NCI-H2227 (cell line): ENCODE measurements around the gene MISP3.
A peak's percentile ranks its signal among the peaks of the same experiment; 100 is the strongest.
"Not testable (repeated sequence)": the region's sequence is repeated elsewhere in the genome, so short reads cannot be mapped to it uniquely, and the experiment has no call there.

Source experiments
- DNase-seq: peaks from one replicate; lab custom pipeline; 2025; ENCODE audit not compliant: unreplicated experiment; lab: John Stamatoyannopoulos, UW

Gene MISP3

GRCh38 chr19:14072535-14073260 lies at the start of gene MISP3:
Gene MISP3, plus strand, starts transcription at chr19:14072786. Its CDS starts 524 bp downstream, at chr19:14073310.
- DNase-seq: peak; percentile 50

- peak; percentile 37 for DNase-seq
Measured at GRCh38 chr19:14023404-14024235, 49.0 kb upstream of the MISP3 start.

GRCh38 chr19:14026652-14027192 lies 45.9 kb upstream of the MISP3 start:
- DNase-seq: not testable (repeated sequence)

- DNase-seq: no peak
Measured at GRCh38 chr19:14027856-14028450, 44.6 kb upstream of the MISP3 start, which contains the start of gene RLN3. Gene RLN3, plus strand, starts transcription at chr19:14028148. Its CDS starts 57 bp downstream, at chr19:14028205.

- no peak for DNase-seq
Measured at GRCh38 chr19:14028901-14029300, 43.7 kb upstream of the MISP3 start.

- no peak for DNase-seq
Measured at GRCh38 chr19:14030997-14031718, 41.4 kb upstream of the MISP3 start.

GRCh38 chr19:14031719-14032480 lies 40.7 kb upstream of the MISP3 start, which contains the start of gene IL27RA:
Gene IL27RA, plus strand, starts transcription at chr19:14031762. Its CDS starts 111 bp downstream, at chr19:14031873.
- peak; percentile 50 for DNase-seq

GRCh38 chr19:14033946-14034345 lies 38.6 kb upstream of the MISP3 start:
- DNase-seq: no peak

- DNase-seq: not testable (repeated sequence)
Measured at GRCh38 chr19:14035159-14035558, 37.4 kb upstream of the MISP3 start.

- no peak for DNase-seq
Measured at GRCh38 chr19:14035706-14036105, 36.9 kb upstream of the MISP3 start.

- DNase-seq: no peak
Measured at GRCh38 chr19:14039181-14039580, 33.4 kb upstream of the MISP3 start.

GRCh38 chr19:14042659-14043608 lies 29.7 kb upstream of the MISP3 start:
- DNase-seq: peak; percentile 68

- DNase-seq: not testable (repeated sequence)
Measured at GRCh38 chr19:14047866-14048265, 24.7 kb upstream of the MISP3 start.

GRCh38 chr19:14048443-14049153 lies 24.0 kb upstream of the MISP3 start:
- peak; percentile 9 for DNase-seq

GRCh38 chr19:14050512-14050911 lies 22.1 kb upstream of the MISP3 start:
- no peak for DNase-seq

- not testable (repeated sequence) for DNase-seq
Measured at GRCh38 chr19:14050961-14051360, 21.6 kb upstream of the MISP3 start.

GRCh38 chr19:14051980-14052379 lies 20.6 kb upstream of the MISP3 start:
- no peak for DNase-seq

- no peak for DNase-seq
Measured at GRCh38 chr19:14052470-14052869, 20.1 kb upstream of the MISP3 start.
